Measurements from ENCODE around the gene DUT.
A peak's percentile ranks its signal among the peaks of the same experiment; 100 is the strongest.
"Not testable (repeated sequence)": the region's sequence is repeated elsewhere in the genome, so short reads cannot be mapped to it uniquely, and the experiment has no call there.

Gene DUT

DNA sequence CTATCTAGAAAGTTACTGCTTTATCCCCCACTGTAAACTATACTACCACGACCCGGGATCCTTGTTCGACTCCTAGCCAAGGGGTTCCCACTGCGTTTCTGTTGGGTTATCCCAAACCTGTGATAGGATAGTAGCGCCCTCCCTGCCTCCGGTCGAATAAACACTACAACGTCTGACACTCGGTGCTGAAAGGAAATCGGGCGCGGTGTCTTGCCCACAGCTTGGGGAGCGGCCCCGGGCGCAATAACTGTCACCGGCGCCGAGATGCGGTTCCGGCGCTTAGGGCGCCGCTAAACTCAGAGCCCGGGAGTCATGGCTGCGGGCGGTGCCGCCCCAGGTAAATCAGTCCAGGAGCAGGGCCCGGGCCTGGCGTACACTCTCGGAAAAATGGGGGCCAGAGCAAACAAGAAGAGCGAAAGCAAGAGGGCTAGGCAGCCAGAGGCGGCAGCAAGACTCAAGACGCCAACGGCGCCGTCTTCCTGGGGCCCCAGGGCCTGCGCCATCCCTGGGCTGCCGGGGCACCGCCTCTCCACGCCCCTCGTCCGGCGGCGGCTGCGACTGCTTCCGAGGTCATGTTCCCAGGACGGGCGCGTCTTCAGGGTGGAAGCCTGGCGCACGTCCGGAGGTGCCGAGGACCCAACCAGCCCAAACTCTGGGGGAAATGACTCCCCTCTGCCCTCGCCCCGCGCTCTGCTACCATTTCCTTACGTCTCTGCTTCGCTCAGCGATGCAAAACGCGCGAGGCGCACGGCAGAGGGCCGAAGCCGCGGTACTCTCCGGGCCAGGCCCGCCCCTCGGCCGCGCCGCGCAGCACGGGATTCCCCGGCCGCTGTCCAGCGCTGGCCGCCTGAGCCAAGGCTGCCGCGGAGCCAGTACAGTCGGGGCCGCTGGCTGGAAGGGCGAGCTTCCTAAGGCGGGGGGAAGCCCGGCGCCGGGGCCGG, at the start of gene DUT:
Gene DUT (plus strand): TSS at position 575 of the 941 bp plus-strand sequence. CDS start 87 bp downstream, at position 662.
- DNase-seq = peak; percentile 78 to 81

DNA sequence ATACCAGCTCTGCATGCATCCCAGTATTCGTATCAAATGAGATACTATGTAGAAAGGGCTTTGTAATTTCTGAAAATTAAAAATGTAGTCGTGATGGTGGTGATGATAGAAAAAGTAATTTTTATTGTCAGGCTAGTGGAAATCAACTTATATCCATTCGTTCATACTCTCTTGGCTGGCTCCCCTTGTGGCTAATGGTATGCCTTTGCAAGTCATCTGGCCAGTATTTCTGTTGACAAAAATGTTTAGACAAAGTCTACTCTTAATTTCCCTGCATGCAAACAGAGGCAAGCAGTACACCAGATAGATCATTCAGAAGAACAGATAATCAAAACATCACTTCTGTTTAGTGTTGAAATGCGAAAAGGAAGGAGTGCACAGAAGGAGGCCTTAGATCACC, 49.6 kb upstream of the DUT start:
- no peak for DNase-seq

DNA sequence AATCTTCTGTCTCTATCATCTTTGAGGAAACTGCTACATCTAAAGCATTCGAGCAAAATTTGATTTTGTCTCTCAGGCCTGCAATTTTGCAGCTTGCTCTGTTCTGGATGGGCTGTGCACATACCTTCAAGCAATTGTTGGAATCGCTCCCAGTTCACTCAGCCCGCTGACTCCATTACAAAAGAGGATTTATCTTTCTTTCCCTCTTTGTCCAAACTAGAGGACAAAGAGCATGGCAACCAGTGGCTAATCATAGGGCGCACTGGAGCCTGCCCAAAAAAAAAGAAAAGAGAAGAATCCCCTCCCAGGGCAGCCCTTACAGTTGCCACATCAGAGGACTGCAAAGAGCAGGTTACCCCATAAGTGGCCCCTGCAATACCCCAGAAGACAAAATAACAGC, 49.0 kb upstream of the DUT start:
- DNase-seq = no peak

DNA sequence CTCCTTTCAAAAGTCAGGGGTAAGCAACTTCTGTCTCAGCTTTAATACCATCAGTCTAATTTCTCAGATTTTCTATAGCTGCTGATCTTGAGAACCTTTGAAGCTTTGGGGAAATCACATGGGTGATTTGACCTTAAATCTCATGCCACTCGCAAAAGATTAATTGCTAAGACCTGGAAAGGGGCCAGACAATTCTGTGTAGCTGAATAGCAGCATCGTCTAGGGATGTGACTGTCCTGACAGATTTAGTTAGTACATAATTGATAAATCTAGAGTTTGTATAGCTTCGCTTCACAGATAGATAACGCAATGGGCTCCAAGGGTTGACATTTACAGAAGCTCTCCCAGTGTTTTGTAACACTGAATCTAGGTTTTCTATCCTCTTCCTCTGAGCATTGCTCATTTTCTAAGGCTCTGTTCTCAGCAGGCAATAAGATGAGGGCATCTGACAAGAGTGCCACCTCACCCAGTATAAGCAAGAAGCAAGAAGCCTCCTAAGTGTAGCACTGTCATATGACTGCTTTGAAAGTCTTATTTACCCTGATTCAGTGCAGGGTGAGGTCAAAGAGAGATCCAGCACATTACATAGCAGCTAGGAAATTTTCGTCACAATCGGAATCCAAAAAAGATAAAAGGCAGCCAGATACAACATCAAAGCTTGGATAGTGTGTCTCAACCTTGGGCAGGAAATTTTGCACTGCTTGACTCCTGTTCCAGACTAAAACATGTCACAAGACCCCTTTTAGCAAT, 47.7 kb upstream of the DUT start:
- DNase-seq = no peak

DNA sequence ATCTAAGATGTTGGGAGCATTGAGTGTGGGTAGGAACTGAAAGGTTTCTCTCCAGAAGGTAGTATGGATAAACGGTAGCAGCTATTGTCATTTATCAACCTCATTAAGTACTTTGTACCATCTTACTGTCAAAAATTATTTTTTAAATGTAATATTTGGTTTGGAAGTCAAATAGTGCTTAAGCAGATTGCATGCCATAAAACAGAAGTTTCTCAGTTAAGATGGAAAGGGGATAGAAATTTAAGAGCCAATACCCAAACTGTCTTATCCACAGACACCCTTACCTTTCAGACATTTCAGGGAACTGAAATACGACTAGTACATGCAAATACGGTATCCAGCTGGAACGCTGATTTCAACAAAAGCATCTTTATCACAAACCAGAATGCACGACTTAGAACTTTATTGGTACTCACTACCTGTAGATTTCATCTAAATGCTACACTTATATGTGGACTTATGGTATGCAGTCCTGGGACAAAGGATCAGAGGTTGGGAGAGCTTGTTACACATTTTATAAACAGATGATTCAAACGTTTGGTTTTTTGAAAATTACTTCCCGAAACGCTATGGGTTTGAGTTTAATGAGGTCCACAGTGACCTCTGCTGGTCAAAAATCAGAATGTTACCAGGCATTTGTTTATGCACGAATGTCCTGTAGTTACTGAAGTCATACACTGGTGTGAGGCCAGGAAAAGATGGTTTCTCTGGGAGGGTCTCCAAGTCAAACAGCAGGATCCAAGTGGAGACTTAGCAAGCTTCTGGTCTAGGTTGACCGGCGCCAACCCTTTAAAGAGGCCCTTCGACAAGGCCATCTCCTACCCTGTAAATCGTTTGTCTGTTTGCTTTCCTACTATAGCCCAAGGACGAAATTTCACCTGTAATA, 45.7 kb upstream of the DUT start:
- DNase-seq = peak; percentile 11 to 48

DNA sequence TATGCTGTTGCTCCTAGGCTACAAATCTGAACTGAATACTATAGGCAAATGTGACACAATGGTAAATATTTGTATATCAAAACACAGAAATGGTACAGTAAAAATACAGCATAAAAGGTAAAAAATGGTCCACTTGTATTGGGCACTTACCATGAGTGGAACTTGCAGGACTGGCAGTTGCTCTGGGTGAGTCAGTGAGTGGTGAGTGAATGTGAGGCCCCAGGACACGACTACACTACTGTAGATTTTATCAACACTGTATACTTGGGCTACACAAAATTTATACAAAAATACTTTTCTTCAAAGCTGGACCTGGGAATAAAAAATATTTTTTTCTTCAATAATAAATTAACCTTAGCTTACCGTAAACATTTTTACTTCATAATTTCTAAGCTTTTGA, 41.6 kb upstream of the DUT start:
- DNase-seq = no peak

DNA sequence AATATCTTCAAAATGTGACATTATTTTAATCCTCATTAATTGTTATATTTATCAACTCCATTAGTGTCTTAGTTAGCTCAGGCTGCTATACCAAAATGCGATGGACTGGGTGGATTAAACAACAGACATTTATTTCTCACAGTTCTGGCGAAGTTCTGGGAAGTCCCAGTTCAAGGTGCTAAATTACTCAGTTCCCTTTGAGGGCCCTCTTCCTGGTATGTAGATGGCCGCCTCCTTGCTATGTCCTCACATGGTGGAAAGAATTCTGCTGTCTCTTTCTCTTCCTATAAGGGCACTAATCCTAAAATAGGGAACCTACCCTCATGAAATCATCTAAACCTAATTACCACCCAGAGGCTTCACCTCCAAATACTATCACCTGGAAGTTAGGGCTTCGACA, 38.8 kb upstream of the DUT start:
- no peak for DNase-seq

DNA sequence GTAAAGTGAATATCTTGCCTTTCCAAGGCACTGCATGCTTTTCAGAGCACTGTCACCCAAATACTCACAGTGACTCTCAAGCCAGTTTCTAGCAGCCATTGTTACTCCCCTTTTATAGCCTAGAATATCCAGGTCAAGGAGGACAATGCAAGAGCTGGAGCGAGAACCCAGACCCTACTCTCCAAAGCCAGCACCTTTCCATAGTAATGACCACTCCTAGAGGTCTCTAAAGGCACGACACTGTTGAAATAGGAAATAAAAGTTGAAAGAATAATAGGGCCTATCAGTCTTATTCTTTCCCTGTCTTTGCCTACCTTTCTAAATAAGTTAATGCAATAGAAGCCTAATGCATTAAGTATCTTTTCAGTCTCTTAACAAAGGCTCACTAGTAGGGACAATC, 33.6 kb upstream of the DUT start:
- no peak for DNase-seq

DNA sequence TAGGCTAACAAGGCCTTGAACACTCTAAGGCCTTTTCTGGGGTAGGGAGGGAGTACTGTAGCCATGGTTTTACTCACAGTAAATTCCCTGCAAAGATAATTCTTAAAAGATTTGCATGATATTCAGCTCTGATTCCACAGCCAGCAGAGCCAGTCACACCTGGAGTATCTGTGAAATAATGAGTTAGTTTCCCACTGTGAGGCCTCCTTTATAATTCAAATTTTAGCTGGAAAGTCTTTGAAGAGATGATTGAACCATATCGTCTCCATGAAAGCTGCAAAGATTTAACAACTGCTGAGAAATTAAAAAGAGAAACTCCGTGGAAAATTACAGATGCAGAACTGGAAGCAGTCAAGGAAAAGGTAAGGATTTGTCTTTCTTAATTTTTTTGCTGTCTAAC, 32.3 kb upstream of the DUT start:
- DNase-seq = no peak

DNA sequence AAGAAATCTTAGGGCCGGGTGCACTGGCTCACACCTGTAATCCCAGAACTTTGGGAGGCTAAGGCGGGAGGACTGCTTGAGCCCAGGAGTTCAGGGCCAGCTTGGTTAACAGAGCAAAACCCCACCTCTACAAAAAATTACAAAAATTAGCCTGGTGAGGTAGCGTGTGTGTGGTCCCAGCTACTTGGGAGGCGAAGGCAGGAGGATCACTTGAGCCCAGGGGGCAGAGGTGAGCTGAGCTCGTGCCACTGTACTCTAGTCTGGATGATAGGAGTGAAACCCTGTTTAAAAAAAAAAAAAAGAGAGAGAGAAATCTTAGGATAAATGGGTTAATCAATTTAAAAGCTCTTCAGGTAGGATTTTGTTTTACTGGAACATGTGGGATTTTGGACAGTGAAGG, 31.2 kb upstream of the DUT start:
- DNase-seq = no peak

DNA sequence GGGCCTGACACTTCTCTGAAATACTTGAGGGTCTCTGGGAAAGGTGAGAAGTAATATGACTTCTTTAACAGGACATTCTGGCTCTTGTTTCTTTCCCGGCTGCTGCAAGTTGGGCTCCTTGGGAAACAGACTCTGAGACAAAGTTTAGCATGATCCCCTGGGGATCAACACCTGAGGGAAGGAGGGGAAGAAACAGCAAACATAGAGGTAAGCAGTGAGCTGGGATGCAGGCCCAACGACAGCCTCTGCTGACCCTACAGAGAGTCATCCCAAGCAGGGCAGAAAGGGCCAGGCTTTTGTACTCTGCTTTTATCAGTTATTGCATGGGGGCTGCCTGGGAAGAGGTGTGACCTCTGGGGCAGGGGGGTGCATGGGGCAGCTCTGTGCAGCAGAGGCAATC, 26.8 kb upstream of the DUT start:
- no peak for DNase-seq

DNA sequence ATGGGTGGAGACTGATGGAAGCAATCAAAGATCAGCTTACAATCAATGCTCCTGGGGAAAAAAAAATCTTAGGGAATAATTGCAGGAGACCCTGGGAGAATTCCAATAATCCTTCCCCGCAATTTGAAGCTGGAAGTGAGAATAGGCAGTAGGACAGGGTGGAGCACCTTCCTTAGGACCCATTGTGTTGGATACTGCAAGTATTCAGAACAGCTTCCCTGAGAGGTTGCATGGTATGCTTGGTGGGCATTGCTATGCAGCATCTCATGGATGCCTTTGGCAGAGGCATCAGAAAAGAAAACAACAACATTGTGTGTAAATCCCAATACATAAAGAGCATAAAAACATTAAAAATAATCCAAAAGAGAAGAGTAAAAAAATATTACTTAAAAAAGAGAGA, 24.6 kb upstream of the DUT start:
- no peak for DNase-seq

DNA sequence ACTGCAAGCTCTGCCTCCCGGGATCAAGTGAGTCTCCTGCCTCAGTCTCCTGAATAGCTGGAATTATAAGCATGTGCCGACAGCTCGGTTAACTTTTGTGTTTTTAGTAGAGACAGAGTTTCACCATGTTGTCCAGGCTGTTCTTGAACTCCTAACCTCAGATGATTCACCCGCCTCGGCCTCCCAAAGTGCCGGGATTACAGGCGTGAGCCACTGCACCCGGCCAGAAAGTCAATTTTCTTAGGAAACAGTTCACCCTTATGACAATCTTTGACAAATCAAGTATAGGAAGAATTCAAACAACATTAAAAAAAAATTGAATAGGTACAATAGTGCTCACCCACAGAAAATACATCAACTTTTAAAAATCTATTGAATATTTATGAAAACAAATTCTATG, 23.6 kb upstream of the DUT start:
- DNase-seq = no peak

DNA sequence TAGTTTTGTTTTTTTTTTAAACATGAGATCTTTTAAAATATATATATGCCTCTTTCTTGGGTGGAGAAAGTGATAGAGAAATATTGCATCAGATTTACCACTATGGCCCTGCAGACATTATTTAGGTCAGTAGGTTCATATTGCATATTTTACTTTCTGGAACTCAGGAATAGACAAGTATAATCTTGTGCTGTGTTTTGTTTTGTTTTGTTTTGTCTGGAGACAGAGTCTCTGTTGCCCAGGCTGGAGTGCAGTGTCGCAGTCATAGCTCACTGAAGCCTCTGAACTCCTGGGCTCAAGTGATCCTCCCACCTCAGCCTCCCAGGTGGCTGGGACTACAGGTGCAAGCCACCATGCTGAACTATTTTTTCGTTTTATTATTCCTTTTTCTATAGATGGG, 21.5 kb upstream of the DUT start:
- no peak for DNase-seq

DNA sequence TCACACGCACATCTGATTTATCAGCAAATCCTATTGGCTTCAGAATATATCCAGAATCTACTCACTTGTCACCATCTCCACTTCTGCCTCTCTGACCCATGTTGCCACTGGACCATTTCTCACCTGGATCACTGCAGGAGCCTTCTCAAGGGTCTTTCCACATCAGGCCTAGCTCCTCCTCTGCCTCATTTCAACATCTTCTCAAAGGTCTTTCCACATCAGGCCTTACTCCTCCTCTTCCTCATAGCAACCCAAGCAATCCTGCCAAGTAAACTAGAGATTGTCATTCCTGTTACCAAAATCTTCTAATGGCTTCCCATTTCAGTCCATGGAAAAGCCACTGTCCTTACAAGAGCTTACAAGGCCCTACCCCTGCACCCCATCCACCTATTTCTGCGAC, 18.0 kb upstream of the DUT start:
- DNase-seq = no peak

DNA sequence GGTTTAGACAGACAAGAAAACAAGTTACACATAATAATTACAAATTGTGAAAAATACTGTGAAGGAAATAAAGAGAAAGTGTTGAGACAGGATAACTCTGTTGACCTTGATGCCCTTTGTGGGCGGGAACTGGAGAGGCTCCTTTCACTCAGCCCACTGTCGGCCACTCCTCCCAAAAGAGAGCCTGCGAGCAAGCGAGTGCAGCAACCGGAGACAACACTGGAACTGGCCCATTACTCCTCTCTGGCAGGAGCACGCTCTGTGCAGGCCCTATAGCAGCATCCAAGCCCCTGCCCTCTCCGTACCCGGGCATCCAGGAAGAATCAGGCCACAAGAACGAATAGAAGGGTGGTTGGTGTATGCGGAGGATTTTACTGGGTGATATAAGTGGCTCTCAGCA, 16.2 kb upstream of the DUT start:
- no peak for DNase-seq

DNA sequence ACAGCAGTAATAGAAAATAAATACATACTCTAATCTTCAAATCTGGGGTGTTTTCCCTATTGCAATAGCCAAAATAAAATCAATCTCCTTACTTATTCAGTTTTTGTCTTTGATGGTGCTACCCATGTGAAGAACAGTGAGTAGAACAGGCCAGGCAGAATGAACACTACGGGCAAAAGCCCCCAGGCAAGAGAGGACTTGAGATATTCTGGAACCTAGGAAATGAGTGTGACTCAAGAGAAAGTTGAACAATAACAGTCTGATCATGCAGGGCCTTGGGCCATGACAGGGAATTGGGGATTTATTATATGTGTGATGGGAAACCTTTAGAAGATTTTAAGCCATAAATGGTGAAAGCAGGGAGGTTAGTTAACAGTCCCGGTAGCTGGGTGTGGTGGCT, 14.0 kb upstream of the DUT start:
- DNase-seq = no peak

DNA sequence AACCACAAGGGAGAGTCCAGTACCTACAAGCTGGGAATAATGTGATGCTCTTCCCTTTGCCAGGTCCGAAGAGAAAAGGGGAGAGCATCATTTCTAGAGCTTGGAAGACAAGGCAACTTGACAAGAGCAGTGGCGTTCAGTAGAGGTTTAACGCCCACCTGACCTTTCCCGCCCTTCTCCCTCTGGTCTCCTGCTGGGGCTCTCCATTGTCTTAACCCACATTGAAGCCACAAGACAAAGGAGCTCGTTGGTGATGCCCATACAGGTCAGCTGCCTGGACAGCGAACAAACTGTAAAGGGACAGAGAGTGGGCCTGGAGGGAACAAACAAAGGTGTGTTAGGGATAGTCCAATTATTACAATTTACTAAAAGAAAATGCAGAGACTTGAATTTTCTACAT, 13.1 kb upstream of the DUT start:
- DNase-seq = no peak

DNA sequence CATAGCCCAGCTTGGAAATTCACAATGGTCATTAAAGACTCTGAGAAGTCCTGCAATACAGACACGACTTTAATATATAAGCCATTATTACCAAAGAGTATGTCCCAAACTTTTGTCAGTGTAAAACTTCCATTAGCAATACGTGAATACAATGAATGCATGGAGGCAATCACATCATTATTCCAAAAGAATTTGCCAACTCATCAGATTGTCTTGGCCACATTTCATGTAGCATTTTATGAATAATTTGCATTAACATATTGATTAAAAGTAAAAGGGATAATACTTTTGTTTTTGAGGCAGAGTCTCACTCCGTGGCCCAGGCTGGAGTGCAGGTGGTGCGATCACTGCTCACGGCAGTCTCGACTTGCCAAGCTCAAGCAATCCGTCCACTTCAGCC, 7.9 kb upstream of the DUT start:
- no peak for DNase-seq

DNA sequence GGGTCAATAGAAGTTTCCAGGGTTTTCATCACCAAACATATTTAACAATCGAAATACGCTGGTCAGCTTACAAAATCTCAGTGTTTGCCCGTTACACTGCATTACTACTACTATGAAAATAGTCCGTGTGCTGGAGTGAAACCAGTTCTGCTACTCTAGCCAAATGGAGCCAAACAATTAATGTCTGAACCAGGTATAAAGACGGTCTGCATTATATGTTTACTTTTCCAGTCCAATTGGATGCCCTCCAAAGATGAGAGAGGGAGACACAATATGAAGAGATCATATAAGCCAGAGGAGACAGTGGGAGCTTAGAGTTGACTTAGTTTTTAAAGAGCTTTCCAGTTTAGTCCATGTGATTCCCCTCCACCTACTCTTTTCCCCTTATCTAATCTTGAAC, 6.3 kb upstream of the DUT start:
- DNase-seq = no peak

DNA sequence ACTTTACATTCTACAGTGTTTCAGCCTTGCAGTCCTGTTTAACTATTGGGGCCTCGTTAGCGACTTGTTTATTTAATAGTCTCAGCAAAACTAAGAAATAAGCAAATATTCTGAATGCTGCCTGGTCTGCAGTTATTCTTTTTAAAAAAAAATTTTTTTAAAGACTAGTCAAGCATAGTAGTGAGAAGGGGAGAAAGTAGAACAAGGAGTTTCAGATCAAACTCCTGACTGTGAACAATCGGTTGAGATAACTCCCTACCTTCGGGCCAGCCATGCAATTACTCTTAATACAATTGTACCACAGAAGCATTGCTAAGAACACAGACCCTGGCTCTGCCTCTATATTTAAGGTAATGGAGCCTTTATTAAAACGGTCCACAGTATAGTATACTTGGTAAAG, 5.8 kb upstream of the DUT start:
- DNase-seq = no peak

DNA sequence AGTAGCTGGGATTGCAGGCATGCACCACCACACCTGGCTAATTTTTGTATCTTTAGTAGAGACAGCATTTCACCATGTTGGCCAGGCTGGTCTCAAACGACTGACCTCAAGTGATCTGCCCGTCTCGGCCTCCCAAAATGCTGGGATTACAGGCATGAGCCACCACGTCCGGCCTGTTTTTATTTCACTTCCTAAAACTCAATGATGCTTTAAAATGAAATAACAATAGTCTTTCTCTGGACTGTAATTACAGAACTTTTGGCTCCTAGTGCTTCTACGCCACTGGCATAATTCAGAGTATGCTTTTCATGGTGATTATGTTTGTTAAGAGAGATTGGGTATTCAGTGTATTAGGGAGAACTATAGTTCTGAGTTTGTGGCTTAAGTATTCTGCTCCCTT, 5.0 kb upstream of the DUT start:
- DNase-seq = not testable (repeated sequence)

DNA sequence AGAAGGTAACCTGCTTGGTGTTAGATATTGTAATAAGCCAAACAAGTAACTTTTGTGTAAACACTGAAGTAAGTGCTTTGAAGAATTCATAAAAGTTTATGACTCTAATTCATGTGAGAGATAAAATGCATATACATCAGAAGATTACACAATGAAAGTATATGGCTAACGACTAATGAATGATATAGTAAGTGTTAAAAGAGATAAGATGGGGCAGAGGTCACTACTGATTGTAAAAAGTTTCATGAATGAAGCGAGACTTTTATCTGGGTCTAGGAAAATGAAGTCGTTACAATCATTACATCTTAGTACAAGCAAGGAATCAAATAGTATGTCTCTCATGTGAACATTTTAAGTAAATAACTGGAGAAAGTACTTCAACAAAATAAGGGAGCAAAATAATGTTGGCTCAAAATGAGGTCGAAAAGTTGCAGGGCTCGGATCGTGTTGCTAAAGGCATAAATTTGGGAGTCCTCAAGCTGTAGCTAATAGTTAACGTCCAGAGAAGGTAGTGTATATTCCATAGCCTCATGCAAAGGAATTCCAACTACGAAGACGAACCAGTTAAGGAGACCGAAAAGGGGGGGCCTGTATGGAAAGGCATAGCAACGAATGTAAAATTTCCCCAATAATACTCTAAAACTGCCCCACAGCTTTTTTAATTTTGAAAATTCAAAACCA, 984 bp upstream of the DUT start:
- peak in 1 of 2 donors; percentile 1 for DNase-seq

Measured in CD4-positive, alpha-beta T cell treated with Interleukin-1 beta for 1 hour (primary cell).